Measurements from ENCODE around the gene SPG7.

The SPG7 gene

GRCh38 chr16:89490439-89491237 lies 17.6 kb upstream of the SPG7 start, which contains the start of gene ANKRD11:
ANKRD11 (minus strand) TSS chr16:89490561; CDS start chr16:89317019, 173,542 bp downstream.
- H3K4me3 ChIP-seq (ENCODE audit: low read depth, low read length) = peak within 1 kb of the TSS; percentile 82
- H3K36me3 ChIP-seq = peaks cover 12% of the 10 kb centered on the region
- H3K4me1 ChIP-seq = peaks cover 4% of the 10 kb centered on the region; the same call in 1 of the 2 replicates
- no peaks in the 10 kb centered on the region for H3K27me3 ChIP-seq
- peak; percentile 99 for DNase-seq
- no peaks in the 10 kb centered on the region for H3K9me3 ChIP-seq
- TF ChIP-seq CTCF (IDR thresholded peaks at IDR 0.05; ENCODE audit: low read depth, low read length) = no peak

- no peak for TF ChIP-seq CTCF (IDR thresholded peaks at IDR 0.05; ENCODE audit: low read depth, low read length)
Observed at GRCh38 chr16:89491238-89491869, 16.8 kb upstream of the SPG7 start.

GRCh38 chr16:89491974-89492687 lies 16.1 kb upstream of the SPG7 start:
- no peak for TF ChIP-seq CTCF (IDR thresholded peaks at IDR 0.05; ENCODE audit: low read depth, low read length)
- no peaks in the 10 kb centered on the region for H3K9me3 ChIP-seq

More at GRCh38 chr16:89491238-89491869, 16.8 kb upstream of the SPG7 start:
- Histone ChIP-seq H3K27me3 (no peaks in the 10 kb centered on the region), H3K4me1 (peaks cover 4% of the 10 kb centered on the region; the same call in 1 of the 2 replicates), H3K9me3 (no peaks in the 10 kb centered on the region), H3K4me3 (ENCODE audit: low read depth, low read length) (peak overlapping the region; percentile 62), H3K36me3 (peaks cover 12% of the 10 kb centered on the region)
- no peak for DNase-seq

GRCh38 chr16:89493776-89494175 lies 14.4 kb upstream of the SPG7 start:
- Histone ChIP-seq H3K27me3 (no peaks in the 10 kb centered on the region), H3K4me3 (ENCODE audit: low read depth, low read length) (no peak overlapping the region), H3K9me3 (no peaks in the 10 kb centered on the region), H3K4me1 (peaks cover 4% of the 10 kb centered on the region; the same call in 1 of the 2 replicates), H3K36me3 (no peaks in the 10 kb centered on the region)
- TF ChIP-seq CTCF (IDR thresholded peaks at IDR 0.05; ENCODE audit: low read depth, low read length) = no peak
- DNase-seq = no peak

More at GRCh38 chr16:89491974-89492687, 16.1 kb upstream of the SPG7 start:
- Histone ChIP-seq H3K4me3 (ENCODE audit: low read depth, low read length) (peak overlapping the region; percentile 62), H3K27me3 (no peaks in the 10 kb centered on the region), H3K36me3 (peaks cover 9% of the 10 kb centered on the region), H3K4me1 (peaks cover 4% of the 10 kb centered on the region; the same call in 1 of the 2 replicates)
- DNase-seq = peak; percentile 40

- peaks cover 4% of the 10 kb centered on the region; the same call in 1 of the 2 replicates for H3K4me1 ChIP-seq
- no peak for DNase-seq
- no peak overlapping the region for H3K4me3 ChIP-seq (ENCODE audit: low read depth, low read length)
- H3K36me3 ChIP-seq = no peaks in the 10 kb centered on the region
- no peaks in the 10 kb centered on the region for H3K27me3 ChIP-seq
- no peak for TF ChIP-seq CTCF (IDR thresholded peaks at IDR 0.05; ENCODE audit: low read depth, low read length)
- H3K9me3 ChIP-seq = no peaks in the 10 kb centered on the region
Observed at GRCh38 chr16:89495121-89495520, 13.1 kb upstream of the SPG7 start.

All from BE2C (cell line).